ENCODE data around the gene CAPRIN2.

- TF ChIP-seq CTCF (IDR thresholded peaks at IDR 0.05 in 4 of 5, conservative IDR thresholded peaks at IDR 0.05 in 1 of 5), result no peak
- TF ChIP-seq POLR2A (IDR thresholded peaks at IDR 0.05), result no peak
Observed at GRCh38 chr12:30797689-30798088, 42.9 kb upstream of the CAPRIN2 start.

Data from gastrocnemius medialis (tissue), 4 donors.